ENCODE data around the gene APCDD1L.
"Not testable (repeated sequence)": the region's sequence is repeated elsewhere in the genome, so short reads cannot be mapped to it uniquely, and the experiment has no call there.

The APCDD1L gene

DNA sequence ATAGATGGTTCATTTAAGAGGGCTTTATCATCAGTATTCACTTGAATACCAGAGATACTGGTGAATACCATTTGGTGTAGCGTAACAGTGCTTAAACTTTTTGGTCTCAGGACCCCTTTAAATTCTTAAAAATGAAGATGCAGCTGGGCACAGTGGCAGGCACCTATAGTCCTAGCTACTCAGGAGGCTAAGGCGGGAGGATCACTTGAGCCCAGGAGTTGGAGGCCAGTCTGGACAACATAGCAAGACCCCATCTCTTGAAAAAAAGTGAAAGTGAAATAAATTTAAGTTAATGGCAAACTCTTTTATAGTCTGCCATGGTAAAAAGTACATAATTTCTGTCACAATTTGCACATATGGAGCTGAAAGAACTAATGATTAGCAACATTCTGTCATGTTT, 86.8 kb downstream of the APCDD1L start:
- TF ChIP-seq, protein P1, sequence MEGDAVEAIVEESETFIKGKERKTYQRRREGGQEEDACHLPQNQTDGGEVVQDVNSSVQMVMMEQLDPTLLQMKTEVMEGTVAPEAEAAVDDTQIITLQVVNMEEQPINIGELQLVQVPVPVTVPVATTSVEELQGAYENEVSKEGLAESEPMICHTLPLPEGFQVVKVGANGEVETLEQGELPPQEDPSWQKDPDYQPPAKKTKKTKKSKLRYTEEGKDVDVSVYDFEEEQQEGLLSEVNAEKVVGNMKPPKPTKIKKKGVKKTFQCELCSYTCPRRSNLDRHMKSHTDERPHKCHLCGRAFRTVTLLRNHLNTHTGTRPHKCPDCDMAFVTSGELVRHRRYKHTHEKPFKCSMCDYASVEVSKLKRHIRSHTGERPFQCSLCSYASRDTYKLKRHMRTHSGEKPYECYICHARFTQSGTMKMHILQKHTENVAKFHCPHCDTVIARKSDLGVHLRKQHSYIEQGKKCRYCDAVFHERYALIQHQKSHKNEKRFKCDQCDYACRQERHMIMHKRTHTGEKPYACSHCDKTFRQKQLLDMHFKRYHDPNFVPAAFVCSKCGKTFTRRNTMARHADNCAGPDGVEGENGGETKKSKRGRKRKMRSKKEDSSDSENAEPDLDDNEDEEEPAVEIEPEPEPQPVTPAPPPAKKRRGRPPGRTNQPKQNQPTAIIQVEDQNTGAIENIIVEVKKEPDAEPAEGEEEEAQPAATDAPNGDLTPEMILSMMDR (IDR thresholded peaks at IDR 0.05; ENCODE audit: insufficient read depth, missing control alignments), result no peak
- no peak for FAIRE-seq
- no peak for DNase-seq (ENCODE audit: insufficient read length, low spot score)

DNA sequence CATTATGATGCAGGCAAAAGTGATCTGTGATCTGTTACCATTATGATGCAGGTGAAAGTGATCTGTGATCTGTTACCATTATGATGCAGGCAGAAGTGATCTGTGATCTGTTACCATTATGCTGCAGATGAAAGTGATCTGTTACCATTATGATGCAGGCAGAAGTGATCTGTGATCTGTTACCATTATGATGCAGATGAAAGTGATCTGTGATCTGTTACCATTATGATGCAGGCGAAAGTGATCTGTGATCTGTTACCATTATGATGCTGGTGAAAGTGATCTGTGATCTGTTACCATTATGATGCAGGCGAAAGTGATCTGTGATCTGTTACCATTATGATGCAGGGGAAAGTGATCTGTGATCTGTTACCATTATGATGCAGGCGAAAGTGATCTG, 87.6 kb downstream of the APCDD1L start:
- FAIRE-seq; DNase-seq (ENCODE audit: insufficient read length, low spot score): not testable (repeated sequence)

DNA sequence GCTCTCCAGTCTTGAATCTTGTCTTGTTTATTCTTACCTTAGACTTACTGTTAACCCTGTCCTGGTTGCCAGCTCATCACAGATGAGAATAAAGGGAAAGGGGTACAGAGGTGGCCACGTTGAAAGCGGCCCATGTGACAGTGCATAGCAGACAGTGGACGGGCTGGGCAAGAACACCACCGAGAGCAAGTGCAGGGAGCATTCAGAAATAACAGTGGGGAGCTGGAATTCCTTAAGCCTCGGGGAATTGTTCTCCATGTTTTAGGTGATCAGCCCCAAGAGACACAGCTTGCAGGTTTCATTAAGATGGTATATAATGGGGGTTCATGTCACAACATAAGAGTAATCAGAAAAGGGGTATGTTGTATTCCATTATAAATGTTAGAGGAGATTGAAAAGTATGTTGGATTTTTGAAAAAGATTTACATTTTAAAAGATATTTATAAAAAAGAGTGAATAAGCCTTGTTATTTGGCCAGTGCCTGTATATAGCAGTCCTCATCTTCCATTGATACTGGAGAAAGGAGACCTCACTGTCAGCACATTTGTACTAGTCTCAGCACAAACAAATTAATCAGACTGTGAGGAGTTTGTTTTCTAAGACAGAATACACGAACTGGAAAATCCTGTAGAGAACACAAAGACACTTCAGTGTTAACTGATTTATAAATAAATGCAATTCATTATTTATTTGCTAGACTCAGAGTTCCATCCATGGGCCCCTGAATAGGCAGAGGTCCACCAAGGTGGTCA, 90.8 kb downstream of the APCDD1L start:
- no peak for FAIRE-seq
- DNase-seq (ENCODE audit: insufficient read length, low spot score), result no peak
- TF ChIP-seq, protein P1 (IDR thresholded peaks at IDR 0.05; ENCODE audit: insufficient read depth, missing control alignments), result no peak

DNA sequence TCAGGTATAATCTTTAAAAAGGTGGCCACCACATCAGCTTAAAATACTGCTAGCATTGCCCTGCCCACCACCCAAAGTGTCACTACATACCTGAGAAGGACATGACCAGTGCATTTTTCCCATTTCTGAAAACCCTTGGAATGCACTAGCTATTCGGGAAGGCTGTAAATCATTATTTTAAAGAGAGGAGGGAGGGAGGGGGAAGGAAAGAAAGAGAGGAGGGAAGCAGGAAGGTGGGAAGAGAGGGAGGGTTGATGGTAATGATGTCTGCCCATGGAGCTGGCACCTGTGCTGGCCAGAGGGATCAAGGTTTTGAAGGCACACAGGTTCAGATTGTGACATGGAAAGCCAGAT, 93.7 kb downstream of the APCDD1L start:
- DNase-seq (ENCODE audit: insufficient read length, low spot score) (no peak), FAIRE-seq (no peak)
- TF ChIP-seq, protein P1 (IDR thresholded peaks at IDR 0.05; ENCODE audit: insufficient read depth, missing control alignments), result no peak

DNA sequence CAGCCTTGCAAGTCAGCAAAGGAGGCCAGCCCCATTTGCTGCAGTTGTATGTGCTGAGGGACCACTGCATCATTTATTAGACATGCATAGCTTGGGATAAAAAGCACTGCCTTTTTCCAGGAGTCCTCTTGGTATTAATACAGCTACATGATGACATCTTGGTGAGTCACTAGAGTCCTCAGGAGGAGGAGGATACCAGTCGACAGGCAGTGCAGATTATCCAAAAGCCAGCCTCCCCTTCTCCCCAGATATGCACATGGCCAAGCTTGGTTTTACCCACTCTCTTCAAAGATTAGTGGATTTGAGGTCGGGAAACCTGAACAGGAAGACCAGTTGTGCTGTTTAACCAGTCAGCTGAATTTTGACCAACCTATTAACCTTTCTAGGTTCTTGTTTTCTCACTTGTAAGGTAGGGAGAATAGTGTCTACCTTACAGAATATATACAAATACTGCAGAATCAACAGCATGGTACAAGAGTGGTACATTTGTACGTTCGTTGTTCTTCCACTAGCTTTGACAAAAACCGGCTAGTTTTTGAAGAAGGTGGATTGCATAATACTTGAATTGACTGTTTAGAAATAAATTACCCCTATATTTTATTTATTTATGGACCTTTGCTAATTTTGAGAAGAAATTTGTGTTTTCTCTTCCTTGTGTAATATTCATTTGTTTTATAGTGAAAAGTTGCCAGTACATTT, 94.3 kb downstream of the APCDD1L start:
- TF ChIP-seq, protein P1 (IDR thresholded peaks at IDR 0.05; ENCODE audit: insufficient read depth, missing control alignments), result no peak
- no peak for DNase-seq (ENCODE audit: insufficient read length, low spot score)
- FAIRE-seq, result no peak

DNA sequence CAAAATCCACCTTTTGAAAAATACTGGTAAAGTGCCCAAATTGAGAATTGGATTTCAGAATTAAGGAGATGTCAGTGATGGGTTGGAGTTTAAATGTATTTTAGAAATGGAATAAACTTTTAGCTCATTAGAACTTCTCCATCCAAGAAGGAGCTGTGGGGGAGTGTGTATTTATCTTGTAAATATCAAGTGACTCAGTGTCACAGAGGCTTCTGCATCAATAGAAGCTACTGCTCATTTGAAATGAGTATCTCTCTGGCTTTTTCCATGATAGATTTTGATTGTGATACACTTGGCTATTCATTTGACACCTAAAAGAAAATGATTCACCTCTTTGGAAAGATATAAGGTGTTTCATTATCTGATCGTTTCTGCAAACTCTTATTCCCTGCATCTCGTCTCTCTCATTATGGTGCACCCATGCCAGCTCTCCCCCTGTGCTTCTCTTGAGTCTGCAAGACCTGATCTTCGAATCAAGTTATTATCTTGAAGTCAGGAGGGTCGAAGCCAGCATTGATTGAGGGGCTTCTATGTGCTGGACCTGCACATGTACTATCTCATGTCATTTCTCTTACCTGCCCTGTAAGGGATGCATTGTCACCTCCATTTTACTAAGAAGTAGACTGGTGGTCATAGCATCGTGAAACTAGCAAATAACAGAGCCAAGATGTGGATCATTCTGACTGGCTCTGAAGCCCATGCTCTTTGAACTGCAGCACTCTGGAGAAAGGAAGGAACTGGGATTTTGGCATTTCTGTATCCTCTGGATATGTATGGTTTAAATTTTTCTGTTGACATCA, 96.0 kb downstream of the APCDD1L start:
- DNase-seq (ENCODE audit: insufficient read length, low spot score) (no peak), FAIRE-seq (no peak)
- TF ChIP-seq, protein P1 (IDR thresholded peaks at IDR 0.05; ENCODE audit: insufficient read depth, missing control alignments), result no peak

DNA sequence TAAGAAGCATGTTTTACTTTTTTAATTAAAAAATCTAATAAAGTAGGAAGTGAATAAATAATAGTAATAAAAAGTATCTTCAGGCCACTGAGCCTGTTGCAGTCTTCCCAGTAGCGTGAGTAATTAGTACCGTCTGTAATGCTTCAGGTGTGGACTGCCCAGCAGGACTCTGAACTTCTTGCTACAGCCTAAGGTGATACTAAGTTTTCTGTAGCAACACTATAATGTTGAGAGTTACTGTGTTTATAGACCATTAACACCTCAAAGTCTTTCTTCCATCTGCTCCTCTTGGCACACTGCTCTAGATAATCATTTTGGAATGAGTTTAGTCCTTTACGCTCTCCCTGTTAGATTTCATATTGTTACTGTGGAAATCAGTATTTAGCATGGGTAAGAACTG, 97.8 kb downstream of the APCDD1L start:
- DNase-seq (ENCODE audit: insufficient read length, low spot score) (no peak), FAIRE-seq (no peak)
- TF ChIP-seq, protein P1 (IDR thresholded peaks at IDR 0.05; ENCODE audit: insufficient read depth, missing control alignments), result no peak

Measured in D721Med (cell line).